Measurements from ENCODE around the gene PEX5L. TPM values are rescaled to one million over a fixed set of nuclear protein-coding genes. Genes with fewer than 3 reads are reported as not detected.

PEX5L gene, protein sequence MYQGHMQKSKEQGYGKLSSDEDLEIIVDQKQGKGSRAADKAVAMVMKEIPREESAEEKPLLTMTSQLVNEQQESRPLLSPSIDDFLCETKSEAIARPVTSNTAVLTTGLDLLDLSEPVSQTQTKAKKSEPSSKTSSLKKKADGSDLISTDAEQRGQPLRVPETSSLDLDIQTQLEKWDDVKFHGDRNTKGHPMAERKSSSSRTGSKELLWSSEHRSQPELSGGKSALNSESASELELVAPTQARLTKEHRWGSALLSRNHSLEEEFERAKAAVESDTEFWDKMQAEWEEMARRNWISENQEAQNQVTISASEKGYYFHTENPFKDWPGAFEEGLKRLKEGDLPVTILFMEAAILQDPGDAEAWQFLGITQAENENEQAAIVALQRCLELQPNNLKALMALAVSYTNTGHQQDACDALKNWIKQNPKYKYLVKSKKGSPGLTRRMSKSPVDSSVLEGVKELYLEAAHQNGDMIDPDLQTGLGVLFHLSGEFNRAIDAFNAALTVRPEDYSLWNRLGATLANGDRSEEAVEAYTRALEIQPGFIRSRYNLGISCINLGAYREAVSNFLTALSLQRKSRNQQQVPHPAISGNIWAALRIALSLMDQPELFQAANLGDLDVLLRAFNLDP
- total RNA-seq (2022; extraction: Qiagen RNA extraction): not detected in 5 replicates

DNA sequence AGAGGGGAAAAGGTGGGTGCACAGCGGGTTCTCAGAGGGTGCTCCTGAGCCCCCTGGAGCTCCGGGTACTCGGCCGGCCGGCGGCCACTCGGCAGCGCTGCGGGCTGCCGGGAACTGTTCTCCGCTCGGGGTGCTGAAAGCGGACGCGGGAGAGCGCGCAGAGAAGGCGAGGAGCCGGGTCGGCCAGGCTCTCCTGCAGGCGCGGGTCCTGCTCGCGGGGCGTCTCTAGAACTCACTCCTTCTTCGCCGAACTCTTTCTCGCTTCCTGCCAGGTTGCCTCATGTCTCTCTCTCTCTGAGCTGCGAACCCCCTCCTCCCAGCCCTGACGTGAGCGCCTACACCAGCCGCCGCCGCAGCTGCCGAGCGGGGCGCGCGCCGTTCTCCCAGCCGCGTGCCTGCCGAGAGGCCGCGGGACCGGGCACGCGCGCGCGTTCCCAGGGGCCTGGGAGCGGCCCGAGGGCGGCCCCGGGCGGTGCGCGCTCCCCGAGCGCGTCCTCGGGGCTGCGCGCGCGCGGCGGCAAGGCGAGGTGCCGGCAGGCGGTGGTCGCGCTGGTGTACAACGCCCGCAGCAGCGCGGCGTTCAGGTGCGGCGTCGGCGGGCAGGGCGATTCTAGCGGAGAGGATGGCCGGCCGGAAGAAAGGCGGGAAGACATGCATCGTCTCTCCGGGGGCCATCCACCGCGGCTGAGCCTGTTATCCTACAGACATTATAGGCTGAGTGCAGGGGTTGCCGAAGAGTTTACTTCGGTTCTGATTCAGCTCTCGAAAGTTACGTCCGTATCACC lies at the start of gene PEX5L:
Gene PEX5L, minus strand, starts transcription at position 267 of the 785 bp plus-strand sequence. CDS start 338 bp downstream, outside the sequence.

Measured in A549 treated with Mapracorat at 1 μM for 4 hours (cell line).